ENCODE data around the gene C10orf95. TPM values are rescaled to one million over a fixed set of nuclear protein-coding genes. Genes with fewer than 3 reads are reported as not detected.

C10orf95 gene
- total and polyA plus RNA-seq, 2 experiments from 2014 or later, result 0.69 to 1.1 TPM

- H4K20me1 ChIP-seq (replicated peaks; ENCODE audit: insufficient read depth), result peaks cover 17% of the 10 kb centered on the region
- H2AFZ ChIP-seq, result no peak overlapping the region
- H3K9me2 ChIP-seq (ENCODE audit: insufficient read depth), result no peaks in the 10 kb centered on the region
- no peaks in the 10 kb centered on the region for H3K9me3 Mint-ChIP-seq
- H3K27ac ChIP-seq (ENCODE audit: low read depth), result no peak overlapping the region
- H3K4me3 Mint-ChIP-seq, result no peak overlapping the region
- H3K4me3 ChIP-seq, result no peak overlapping the region
- no peak overlapping the region for H3K4me2 ChIP-seq
- TF ChIP-seq EZH2 (IDR thresholded peaks at IDR 0.05; ENCODE audit: low read depth, unreplicated experiment), result no peak
- no peak for TF ChIP-seq EZH2phosphoT487 (IDR thresholded peaks at IDR 0.05; ENCODE audit: unreplicated experiment)
- no peak for TF ChIP-seq POLR2AphosphoS5 (IDR thresholded peaks at IDR 0.05; ENCODE audit: low read depth)
- no peak for TF ChIP-seq CREB1 (CRISPR knock-in tag; IDR thresholded peaks at IDR 0.05; ENCODE audit: low read depth)
- TF ChIP-seq JUNB (IDR thresholded peaks at IDR 0.05; ENCODE audit: unreplicated experiment), result no peak
- no peak for TF ChIP-seq STAT1 (IDR thresholded peaks at IDR 0.05; ENCODE audit: unreplicated experiment)
- no peak for TF ChIP-seq NANOG (IDR thresholded peaks at IDR 0.05; ENCODE audit: borderline replicate concordance)
- TF ChIP-seq CTCF (conservative IDR thresholded peaks at IDR 0.05; ENCODE audit: low read depth in 2 of 2), result no peak
- TF ChIP-seq ZNF462 (CRISPR knock-in tag; IDR thresholded peaks at IDR 0.05), result no peak
- no peak for TF ChIP-seq ETS1 (IDR thresholded peaks at IDR 0.05)
- no peak for TF ChIP-seq REST (IDR thresholded peaks at IDR 0.05; ENCODE audit: unreplicated experiment)
- TF ChIP-seq ZNF331 (CRISPR knock-in tag; IDR thresholded peaks at IDR 0.05; ENCODE audit: low read depth), result no peak
- TF ChIP-seq ZNF114 (CRISPR knock-in tag; IDR thresholded peaks at IDR 0.05), result no peak
- peaks cover 81% of the 10 kb centered on the region for H3K36me3 Mint-ChIP-seq (ENCODE audit: low read depth)
- no peaks in the 10 kb centered on the region for H3K27me3 ChIP-seq (ENCODE audit: insufficient read depth)
- 0 out of 2 replicates have a peak, but pooled peaks cover 2% of the 10 kb centered on the region for H3F3A ChIP-seq (replicated peaks; ENCODE audit: low read depth)
- peaks cover 4% of the 10 kb centered on the region for H3K27me3 Mint-ChIP-seq (ENCODE audit: insufficient read depth, low read depth, poor library complexity)
- peaks cover 51% of the 10 kb centered on the region for H3K36me3 ChIP-seq (ENCODE audit: insufficient read depth)
- no peak for ATAC-seq
- no peaks in the 10 kb centered on the region for H3K4me1 Mint-ChIP-seq
- DNase-seq (ENCODE audit: low spot score), result no peak
- H3K27ac Mint-ChIP-seq, result no peak overlapping the region
- no peaks in the 10 kb centered on the region for H3K4me1 ChIP-seq (ENCODE audit: insufficient read depth)
- no peaks in the 10 kb centered on the region for H3K79me2 ChIP-seq (replicated peaks; ENCODE audit: insufficient read depth)
These were observed 33.9 kb upstream of the C10orf95 start for GRCh38 chr10:102485093-102485784.
